HepG2 (cell line): ENCODE results near the gene DAAM1. TPM values are rescaled to one million over a fixed set of nuclear protein-coding genes. Genes with fewer than 3 reads are reported as not detected.

Source experiments
- ATAC-seq: fragments of 200-7000 bp; cut with Tn5 transposase; 3 replicates; pipeline ENCODE4 v1.9.1; 2020; ENCODE audit warnings: mild to moderate bottlenecking, moderate library complexity
- BruUV-seq: library from RNA; stranded (reverse); fragments of 400-500 nt; replicated peaks from 2 replicates; lab custom pipeline; 2021; lab: Mats Ljungman, UMichigan
- CTCF ChIA-PET: fragments of 300-600 bp; formaldehyde crosslinking; extraction: SDS; loops from one replicate; lab custom pipeline; 2021; ENCODE audit warnings: low total read pairs, inconsistent platforms, low intra/inter-chr PET ratio; lab: Yijun Ruan, JAX
- POLR2A ChIA-PET: fragments of 350-600 bp; sonication (Branson Sonifier 250); formaldehyde crosslinking; loops from one replicate; lab custom pipeline; 2020; ENCODE audit warnings: antibody characterized with exemption, inconsistent platforms; lab: Yijun Ruan, JAX
- DNase-seq: peaks from one replicate; pipeline ENCODE4 v3.0.0-alpha.2; 2015; ENCODE audit warnings: low spot score
- FAIRE-seq: peaks from 3 replicates; lab custom pipeline; 2011; peaks lifted over from hg19 to GRCh38; lab: Jason Lieb, UNC
- H2AFZ ChIP-seq: one replicate; pipeline ENCODE4 v1.6.1; 2011; ENCODE audit warnings: low read length, inconsistent platforms
- H3K27ac ChIP-seq: fragments of 300-600 bp; 3 replicates; pipeline ENCODE4 v1.8.0; 2011; ENCODE audit warnings: mixed run types, mild to moderate bottlenecking, mixed read lengths, low read length, inconsistent platforms; ENCODE audit not compliant: insufficient read depth; ENCODE audit errors: extremely low read length
- H3K27me3 ChIP-seq, 2 experiments: fragments of 200-600 bp in 1 of 2; 2 replicates in 1 of 2; 3 replicates in 1 of 2; pipeline versions ENCODE4 v1.6.0 to v1.8.0; 2011; ENCODE audit warnings: low read length in 2 of 2, mild to moderate bottlenecking in 2 of 2, moderate library complexity in 2 of 2, inconsistent platforms in 1 of 2; ENCODE audit not compliant: insufficient read depth in 2 of 2, control insufficient read depth in 1 of 2
- H3K36me3 ChIP-seq, 2 experiments: fragments of 200-600 bp in 1 of 2; replicated peaks in 1 of 2; 2 replicates in 1 of 2; 3 replicates in 1 of 2; pipeline versions ENCODE4 v1.5.1 to v1.8.0; 2011; ENCODE audit warnings: low read length in 2 of 2, inconsistent platforms in 1 of 2; ENCODE audit not compliant: insufficient read depth in 2 of 2, control insufficient read depth in 1 of 2
- H3K4me1 ChIP-seq: 2 replicates; pipeline ENCODE4 v1.5.1; 2012; ENCODE audit warnings: low read length, inconsistent platforms; ENCODE audit not compliant: insufficient read depth
- H3K4me2 ChIP-seq: 2 replicates; pipeline ENCODE4 v1.6.0; 2011; ENCODE audit warnings: low read depth, low read length, inconsistent platforms
- H3K4me3 ChIP-seq, 3 experiments: fragments of 200-600 bp in 1 of 3; sonication (generic), shearing (Covaris generic) in 1 of 3; replicated peaks in 1 of 3; 2 replicates each; pipeline ENCODE4 v1.5.1; 2011 to 2016; ENCODE audit warnings: low read length in 3 of 3, inconsistent platforms in 2 of 3, low read depth in 2 of 3, mild to moderate bottlenecking in 2 of 3, control low read depth in 1 of 3, mixed read lengths in 1 of 3; ENCODE audit not compliant: insufficient read depth in 1 of 3
- H3K79me2 ChIP-seq: one replicate; pipeline ENCODE4 v1.6.1; 2011; ENCODE audit warnings: low read length, inconsistent platforms; ENCODE audit not compliant: insufficient read depth
- H3K9ac ChIP-seq: 2 replicates; pipeline ENCODE4 v1.6.0; 2011; ENCODE audit warnings: mild to moderate bottlenecking, low read depth, low read length, inconsistent platforms; ENCODE audit not compliant: insufficient read depth
- H3K9me3 ChIP-seq: 2 replicates; pipeline ENCODE4 v1.5.1; 2012; ENCODE audit warnings: mild to moderate bottlenecking, low read length
- H4K20me1 ChIP-seq: 2 replicates; pipeline ENCODE4 v1.6.0; 2011; ENCODE audit warnings: inconsistent platforms, mild to moderate bottlenecking, low read length, moderate library complexity; ENCODE audit not compliant: insufficient read depth
- DNMT1 ChIP-seq: sonication (generic); formaldehyde crosslinking; IDR thresholded peaks from 2 replicates; pipeline ENCODE4 v1.5.1; 2020; ENCODE audit warnings: mild to moderate bottlenecking, missing genetic modification reagents
- DZIP1 ChIP-seq: sonication (generic); formaldehyde crosslinking; IDR thresholded peaks from 2 replicates; pipeline ENCODE4 v1.5.0; 2020; ENCODE audit warnings: mild to moderate bottlenecking, missing genetic modification reagents
- HNF4A ChIP-seq: sonication (generic); formaldehyde crosslinking; IDR thresholded peaks from 2 replicates; pipeline ENCODE4 v1.4.0; 2020; ENCODE audit warnings: missing genetic modification reagents
- MZF1 ChIP-seq: sonication (generic); formaldehyde crosslinking; IDR thresholded peaks from 2 replicates; pipeline ENCODE4 v1.8.1; 2023; ENCODE audit warnings: mild to moderate bottlenecking, missing genetic modification reagents, borderline replicate concordance
- PHF21A ChIP-seq: sonication (generic); formaldehyde crosslinking; IDR thresholded peaks from 2 replicates; pipeline ENCODE4 v1.5.0; 2020; ENCODE audit warnings: mild to moderate bottlenecking, missing genetic modification reagents
- ZBTB1 ChIP-seq: sonication (generic); formaldehyde crosslinking; IDR thresholded peaks from 2 replicates; pipeline ENCODE4 v1.4.0; 2020; ENCODE audit warnings: missing genetic modification reagents, borderline replicate concordance
- ZBTB43 ChIP-seq: sonication (generic); formaldehyde crosslinking; conservative IDR thresholded peaks from 2 replicates; pipeline ENCODE4 v1.4.0; 2020; ENCODE audit warnings: missing genetic modification reagents
- ZNF260 ChIP-seq: sonication (generic); formaldehyde crosslinking; IDR thresholded peaks from 2 replicates; pipeline ENCODE4 v1.4.0; 2020; ENCODE audit warnings: missing genetic modification reagents, low read depth, mild to moderate bottlenecking, borderline replicate concordance
- ZNF512 ChIP-seq: sonication (generic); formaldehyde crosslinking; IDR thresholded peaks from 2 replicates; pipeline ENCODE4 v1.4.0; 2020; ENCODE audit warnings: mild to moderate bottlenecking, missing genetic modification reagents
- ZNF550 ChIP-seq: sonication (generic); formaldehyde crosslinking; IDR thresholded peaks from 2 replicates; pipeline ENCODE4 v1.4.0; 2020; ENCODE audit warnings: mild to moderate bottlenecking, missing genetic modification reagents, borderline replicate concordance
- ZNF703 ChIP-seq: sonication (generic); formaldehyde crosslinking; IDR thresholded peaks from 2 replicates; pipeline ENCODE4 v1.5.1; 2020; ENCODE audit warnings: missing genetic modification reagents, mild to moderate bottlenecking, moderate library complexity, borderline replicate concordance
- WGBS: methylation state at CpG from one replicate; pipeline ENCODE4 v1.1.6; 2017; ENCODE audit warnings: low lambda C conversion rate; 5-methylcytosine and 5-hydroxymethylcytosine counted together
- in situ Hi-C: cut with HindIII; loops from 2 replicates; pipeline ENCODE4 v1.10.0; 2017; ENCODE audit warnings: low pct_unique_long_range_greater_than_20kb; ENCODE audit not compliant: extremely low pct_ligation_motif_present
- intact Hi-C: fragments of 100-400 bp; cut with micrococcal nuclease; formaldehyde crosslinking; loops from one replicate; pipeline ENCODE4 v1.10.0; 2022; ENCODE audit not compliant: unreplicated experiment
- polyA plus RNA-seq, 8 experiments: library from polyadenylated mRNA; depleted of rRNA in 3 of 8; stranded (reverse) in 7 of 8; unstranded in 1 of 8; fragments of >200 nt; fragmentation: Illumina TruSeq in 4 of 8; extraction: Trizol in 4 of 8; gene quantifications; 2 replicates each; pipeline versions ENCODE4 v1.2.1 to v1.2.3, GENCODE V29; 2011 to 2016; ENCODE audit warnings: low read depth in 4 of 8, missing spikeins in 1 of 8, mixed read lengths in 1 of 8; ENCODE audit not compliant: insufficient read depth in 1 of 8
- total RNA-seq, 5 experiments: library from RNA; depleted of rRNA; stranded (reverse); fragments of >200 nt; fragmentation: Illumina TruSeq; extraction: Trizol; gene quantifications; 2 replicates each; pipeline ENCODE4 v1.2.3, GENCODE V29; 2016; ENCODE audit warnings: low read depth in 1 of 5
- TF ChIP-seq, protein P1 (sequence below): sonication (generic); formaldehyde crosslinking; IDR thresholded peaks from 2 replicates; pipeline ENCODE4 v1.5.1; 2020; ENCODE audit warnings: mild to moderate bottlenecking, missing genetic modification reagents, moderate library complexity
- TF ChIP-seq, protein P2 (sequence below): sonication (generic); formaldehyde crosslinking; IDR thresholded peaks from 2 replicates; pipeline ENCODE4 v1.5.0; 2020; ENCODE audit warnings: missing genetic modification reagents

DAAM1 gene
- total and polyA plus RNA-seq, 2 of the 13 experiments (the other 11 are each of a cell fraction or from before 2014, with no cell fraction given) = 10.9 to 24.5 TPM

GRCh38 chr14:59207506-59207933 is 19.1 kb downstream of the DAAM1 start:
- Histone ChIP-seq H3K27ac (no peak overlapping the region), H3K4me2 (no peak overlapping the region), H3K4me1 (peaks cover 19% of the 10 kb centered on the region), H3K36me3 (no peaks in the 10 kb centered on the region; a peak in 1 of 5 replicates), H3K79me2 (peaks cover 41% of the 10 kb centered on the region), H3K9me3 (no peaks in the 10 kb centered on the region), H3K4me3 (no peak overlapping the region), H3K27me3 (no peaks in the 10 kb centered on the region), H3K9ac (no peak overlapping the region), H4K20me1 (no peaks in the 10 kb centered on the region), H2AFZ (no peak overlapping the region)
- ChIA-PET POLR2A (no interaction called here), CTCF (no interaction called here)
- DNase-seq = no peak
- no TSS peak for BruUV-seq
- TF ChIP-seq ZNF550 (CRISPR knock-in tag) (no peak), ZNF512 (CRISPR knock-in tag) (no peak), PHF21A (CRISPR knock-in tag) (no peak), ZNF260 (CRISPR knock-in tag) (no peak), ZBTB43 (CRISPR knock-in tag) (no peak), DZIP1 (no peak), ZBTB1 (CRISPR knock-in tag) (no peak), DNMT1 (CRISPR knock-in tag) (no peak), ZNF703 (CRISPR knock-in tag) (no peak), HNF4A (no peak), MZF1 (CRISPR knock-in tag) (no peak)
- TF ChIP-seq, protein P1, sequence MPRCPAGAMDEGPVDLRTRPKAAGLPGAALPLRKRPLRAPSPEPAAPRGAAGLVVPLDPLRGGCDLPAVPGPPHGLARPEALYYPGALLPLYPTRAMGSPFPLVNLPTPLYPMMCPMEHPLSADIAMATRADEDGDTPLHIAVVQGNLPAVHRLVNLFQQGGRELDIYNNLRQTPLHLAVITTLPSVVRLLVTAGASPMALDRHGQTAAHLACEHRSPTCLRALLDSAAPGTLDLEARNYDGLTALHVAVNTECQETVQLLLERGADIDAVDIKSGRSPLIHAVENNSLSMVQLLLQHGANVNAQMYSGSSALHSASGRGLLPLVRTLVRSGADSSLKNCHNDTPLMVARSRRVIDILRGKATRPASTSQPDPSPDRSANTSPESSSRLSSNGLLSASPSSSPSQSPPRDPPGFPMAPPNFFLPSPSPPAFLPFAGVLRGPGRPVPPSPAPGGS (CRISPR knock-in tag) = no peak
- TF ChIP-seq, protein P2, sequence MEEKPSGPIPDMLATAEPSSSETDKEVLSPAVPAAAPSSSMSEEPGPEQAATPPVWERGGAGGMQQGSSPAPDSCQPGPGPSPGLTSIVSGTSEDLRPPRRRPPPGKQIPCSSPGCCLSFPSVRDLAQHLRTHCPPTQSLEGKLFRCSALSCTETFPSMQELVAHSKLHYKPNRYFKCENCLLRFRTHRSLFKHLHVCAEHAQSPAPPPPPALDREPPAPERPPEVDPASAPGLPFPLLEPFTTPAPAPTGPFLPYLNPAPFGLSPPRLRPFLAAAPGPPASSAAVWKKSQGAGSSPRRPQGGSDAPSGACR (CRISPR knock-in tag) = no peak
- 95% methylated on average over 5 of the region's 5 CpGs for WGBS
- ATAC-seq = no peak
- intact Hi-C loops = no loop called here
- no peak for FAIRE-seq
- in situ Hi-C loops = no loop called here
